A673 (cell line): ENCODE data around the gene CEP97. TPM values are rescaled to one million over a fixed set of nuclear protein-coding genes. Genes with fewer than 3 reads are reported as not detected.

ENCODE experiments used
- BruUV-seq: library from RNA; stranded (reverse); fragments of 400-500 nt; replicated peaks from 2 replicates; lab custom pipeline; 2021; lab: Mats Ljungman, UMichigan
- CTCF ChIA-PET: fragments of 300-600 bp; sonication (Branson Sonifier 250); formaldehyde crosslinking; loops from one replicate; lab custom pipeline; 2022; ENCODE audit warnings: antibody characterized with exemption; lab: Charles Lee
- POLR2A ChIA-PET: fragments of 300-600 bp; sonication (Branson Sonifier 250); formaldehyde crosslinking; loops from one replicate; lab custom pipeline; 2022; ENCODE audit warnings: antibody characterized with exemption; ENCODE audit not compliant: low non-redundant PET; lab: Charles Lee
- DNase-seq: peaks from one replicate; pipeline ENCODE4 v3.0.0-alpha.2; 2015; ENCODE audit warnings: low spot score
- H3K27ac ChIP-seq: fragments of 200-600 bp; sonication (generic); 2 replicates; pipeline ENCODE4 v1.5.1; 2016; ENCODE audit warnings: mixed run types, low read depth, mild to moderate bottlenecking, mixed read lengths, antibody characterized with exemption, low read length; ENCODE audit not compliant: poor library complexity, severe bottlenecking
- H3K27me3 ChIP-seq: fragments of 200-600 bp; sonication (generic); replicated peaks from 2 replicates; pipeline ENCODE4 v1.6.1; 2017; ENCODE audit warnings: mixed run types, low read depth, mild to moderate bottlenecking, mixed read lengths, antibody characterized with exemption, low read length; ENCODE audit not compliant: insufficient read depth, poor library complexity
- H3K36me3 ChIP-seq: fragments of 200-600 bp; sonication (generic); 2 replicates; pipeline ENCODE4 v1.6.1; 2016; ENCODE audit warnings: mixed run types, mild to moderate bottlenecking, mixed read lengths, antibody characterized with exemption, low read length; ENCODE audit not compliant: insufficient read depth, poor library complexity, severe bottlenecking
- H3K4me1 ChIP-seq: fragments of 200-600 bp; sonication (generic); 2 replicates; pipeline ENCODE4 v1.6.1; 2017; ENCODE audit warnings: mixed run types, mild to moderate bottlenecking, mixed read lengths, antibody characterized with exemption, low read length; ENCODE audit not compliant: insufficient read depth, poor library complexity, severe bottlenecking
- H3K4me3 ChIP-seq: fragments of 200-600 bp; sonication (generic); 2 replicates; pipeline ENCODE4 v1.5.1; 2016; ENCODE audit warnings: low read depth, mixed run types, mild to moderate bottlenecking, mixed read lengths, low read length; ENCODE audit not compliant: poor library complexity, severe bottlenecking
- H3K9me3 ChIP-seq: fragments of 200-600 bp; sonication (generic); 2 replicates; pipeline ENCODE4 v1.6.1; 2016; ENCODE audit warnings: mixed run types, low read depth, mild to moderate bottlenecking, mixed read lengths, antibody characterized with exemption, low read length; ENCODE audit not compliant: poor library complexity, severe bottlenecking
- EZH2 ChIP-seq: fragments of 200-600 bp; sonication (generic); IDR thresholded peaks from 2 replicates; pipeline ENCODE4 v1.6.1; 2017; ENCODE audit warnings: borderline replicate concordance, low read depth, mild to moderate bottlenecking, mixed read lengths, antibody characterized with exemption, low read length; ENCODE audit not compliant: poor library complexity, severe bottlenecking
- intact Hi-C: fragments of 100-400 bp; cut with micrococcal nuclease; formaldehyde crosslinking; loops from one replicate; pipeline ENCODE4 v1.10.0; 2022; ENCODE audit not compliant: unreplicated experiment
- total RNA-seq: library from RNA; stranded (reverse); gene quantifications from 2 replicates; pipeline ENCODE4 v1.2.3, GENCODE V29; 2021
- TF ChIP-seq, protein P1 (sequence below): fragments of 300-800, 200-600 bp; sonication (generic); conservative IDR thresholded peaks from 2 replicates; pipeline ENCODE4 v1.5.1; 2017; ENCODE audit warnings: low read depth, mild to moderate bottlenecking, antibody characterized with exemption, low read length, moderate library complexity, mixed read lengths

The CEP97 gene
- total RNA-seq, 1 experiment from 2014 or later: 19.7 TPM

DNA sequence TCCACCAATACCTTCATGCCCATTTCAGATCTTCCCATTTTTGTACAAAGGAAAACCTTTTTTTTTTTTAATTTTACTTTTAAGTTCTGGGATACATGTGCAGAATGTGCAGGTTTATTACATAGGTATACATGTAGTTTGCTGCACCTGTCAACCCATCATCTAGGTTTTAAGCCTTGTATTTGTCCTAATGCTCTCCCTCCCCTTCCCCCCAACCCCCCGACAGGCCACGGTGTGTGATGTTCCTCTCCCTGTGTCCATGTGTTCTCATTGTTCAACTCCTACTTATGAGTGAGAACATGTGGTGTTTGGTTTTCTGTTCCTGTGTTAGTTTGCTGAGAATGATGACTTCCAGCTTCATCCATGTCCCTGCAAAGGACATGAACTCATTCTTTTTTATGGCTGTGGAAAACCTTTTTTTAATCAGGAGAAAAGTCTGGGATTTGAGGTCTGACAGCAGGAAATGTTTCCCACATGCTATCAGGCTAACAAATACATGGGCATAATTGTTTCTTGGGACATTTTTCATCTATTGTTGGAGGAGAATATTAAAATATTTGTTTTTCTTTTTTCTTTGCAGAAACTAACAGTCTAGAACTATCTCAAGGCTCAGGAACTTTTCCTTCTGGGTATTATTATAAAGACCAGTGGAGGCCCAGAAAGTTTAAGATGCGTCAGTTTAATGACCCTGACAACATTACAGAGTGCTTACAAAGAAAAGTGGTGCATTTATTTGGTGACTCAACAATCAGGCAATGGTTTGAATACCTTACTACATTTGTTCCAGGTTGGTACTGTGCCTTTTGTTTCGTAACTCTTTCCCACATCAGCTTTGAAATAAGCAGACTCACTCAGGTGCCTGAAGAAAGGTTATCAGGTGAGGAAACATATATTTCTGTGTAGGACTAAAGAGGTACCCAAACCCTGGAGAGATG is 92.1 kb downstream of the CEP97 start:
- peaks cover 3% of the 10 kb centered on the region for H3K36me3 ChIP-seq
- no peak overlapping the region for H3K4me3 ChIP-seq
- no peaks in the 10 kb centered on the region for H3K27me3 ChIP-seq
- ChIA-PET CTCF (interaction anchor here (1.5 kb wide), 1 partner anchor 409 kb away, joined by 3 read pairs; no protein-coding TSS in a partner anchor), POLR2A (no interaction called here)
- H3K27ac ChIP-seq: no peak overlapping the region
- H3K4me1 ChIP-seq: peaks cover 24% of the 10 kb centered on the region
- BruUV-seq: no TSS peak
- no peak for DNase-seq
- intact Hi-C loops: loop anchor here (10.0 kb wide), 1 partner anchor 268 kb away; no protein-coding TSS in a partner anchor
- H3K9me3 ChIP-seq: no peaks in the 10 kb centered on the region
- TF ChIP-seq, protein P1, sequence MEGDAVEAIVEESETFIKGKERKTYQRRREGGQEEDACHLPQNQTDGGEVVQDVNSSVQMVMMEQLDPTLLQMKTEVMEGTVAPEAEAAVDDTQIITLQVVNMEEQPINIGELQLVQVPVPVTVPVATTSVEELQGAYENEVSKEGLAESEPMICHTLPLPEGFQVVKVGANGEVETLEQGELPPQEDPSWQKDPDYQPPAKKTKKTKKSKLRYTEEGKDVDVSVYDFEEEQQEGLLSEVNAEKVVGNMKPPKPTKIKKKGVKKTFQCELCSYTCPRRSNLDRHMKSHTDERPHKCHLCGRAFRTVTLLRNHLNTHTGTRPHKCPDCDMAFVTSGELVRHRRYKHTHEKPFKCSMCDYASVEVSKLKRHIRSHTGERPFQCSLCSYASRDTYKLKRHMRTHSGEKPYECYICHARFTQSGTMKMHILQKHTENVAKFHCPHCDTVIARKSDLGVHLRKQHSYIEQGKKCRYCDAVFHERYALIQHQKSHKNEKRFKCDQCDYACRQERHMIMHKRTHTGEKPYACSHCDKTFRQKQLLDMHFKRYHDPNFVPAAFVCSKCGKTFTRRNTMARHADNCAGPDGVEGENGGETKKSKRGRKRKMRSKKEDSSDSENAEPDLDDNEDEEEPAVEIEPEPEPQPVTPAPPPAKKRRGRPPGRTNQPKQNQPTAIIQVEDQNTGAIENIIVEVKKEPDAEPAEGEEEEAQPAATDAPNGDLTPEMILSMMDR: no peak
- TF ChIP-seq EZH2: no peak

DNA sequence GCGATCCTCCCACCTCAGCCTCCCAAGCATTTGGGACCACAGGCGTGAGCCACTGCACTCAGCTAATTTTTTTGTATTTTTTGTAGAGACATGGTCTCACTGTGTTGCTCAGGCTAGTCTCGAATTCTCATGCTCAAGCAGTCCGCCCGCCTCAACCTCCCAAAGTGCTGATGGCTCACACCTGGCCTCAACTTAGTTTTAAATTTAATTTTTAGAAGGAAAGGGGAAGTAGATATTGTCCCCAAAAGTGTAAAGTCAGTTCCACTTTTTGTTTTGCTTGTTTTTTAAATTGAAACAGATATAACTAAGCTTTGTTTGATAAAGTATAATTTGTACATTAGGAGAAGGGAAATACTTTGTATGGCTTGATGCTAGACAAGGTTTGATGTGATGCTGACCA is 93.6 kb downstream of the CEP97 start:
- intact Hi-C loops: loop anchor here (10.0 kb wide), 1 partner anchor 267 kb away; no protein-coding TSS in a partner anchor
- no peak overlapping the region for H3K27ac ChIP-seq

DNA sequence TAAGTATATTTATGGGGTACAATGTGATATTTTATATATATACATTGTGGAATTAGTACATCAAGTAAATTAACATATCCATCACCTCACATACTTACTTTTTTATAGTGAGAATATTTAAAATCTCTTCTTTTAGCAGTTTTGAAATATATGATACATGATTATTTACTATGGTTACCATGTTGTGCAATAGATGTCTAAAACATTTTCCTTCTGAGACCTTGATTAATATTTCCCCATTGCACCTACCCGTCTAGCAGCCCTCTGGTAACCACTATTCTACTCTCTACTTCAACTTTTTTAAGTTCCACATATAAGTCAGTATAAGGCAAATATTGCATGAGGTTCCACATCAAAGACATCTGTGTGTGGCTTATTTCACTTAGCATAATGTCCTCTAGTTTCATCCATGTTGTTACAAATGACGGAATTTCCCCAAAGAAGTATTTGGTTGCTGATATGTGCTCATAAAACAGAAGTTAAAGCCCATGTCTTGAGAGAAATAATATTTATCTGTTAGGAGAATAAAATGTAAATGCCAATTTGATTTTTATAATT is 95.3 kb downstream of the CEP97 start:
- Histone ChIP-seq H3K9me3 (no peaks in the 10 kb centered on the region), H3K36me3 (peaks cover 3% of the 10 kb centered on the region), H3K27me3 (no peaks in the 10 kb centered on the region), H3K4me3 (no peak overlapping the region), H3K4me1 (peaks cover 12% of the 10 kb centered on the region), H3K27ac (no peak overlapping the region)
- DNase-seq: no peak
- intact Hi-C loops: loop anchor here (10.0 kb wide), 1 partner anchor 265 kb away; no protein-coding TSS in a partner anchor
- POLR2A ChIA-PET: no interaction called here
- TF ChIP-seq EZH2: no peak
- TF ChIP-seq, protein P1: no peak
- no TSS peak for BruUV-seq
- CTCF ChIA-PET: no interaction called here

More for the DNA sequence above, 93.6 kb downstream of the CEP97 start:
- no peak overlapping the region for H3K4me3 ChIP-seq
- H3K4me1 ChIP-seq: peaks cover 23% of the 10 kb centered on the region
- DNase-seq: no peak
- CTCF ChIA-PET: no interaction called here
- POLR2A ChIA-PET: no interaction called here
- H3K36me3 ChIP-seq: peaks cover 3% of the 10 kb centered on the region
- no peaks in the 10 kb centered on the region for H3K27me3 ChIP-seq
- no TSS peak for BruUV-seq
- H3K9me3 ChIP-seq: no peaks in the 10 kb centered on the region
- TF ChIP-seq EZH2: no peak
- TF ChIP-seq, protein P1: no peak

Other genes starting within 250 kb of the CEP97 start
- gene SENP7, start 211.4 kb upstream of the CEP97 start, total RNA-seq: 10.2 and 14.2 TPM in 2 replicates
- gene TRMT10C, start 162.7 kb upstream of the CEP97 start, total RNA-seq: 36.7 and 41.9 TPM in 2 replicates
- 194 and 201 TPM in 2 replicates for gene PCNP, start 150.4 kb upstream of the CEP97 start, total RNA-seq
- gene ZBTB11, start 47.5 kb upstream of the CEP97 start, total RNA-seq: 21.7 and 22.4 TPM in 2 replicates
- gene RPL24, start 37.9 kb upstream of the CEP97 start, total RNA-seq: 1,099 and 1,147 TPM in 2 replicates
- gene NXPE3, start 54.6 kb downstream of the CEP97 start, total RNA-seq: 36.4 and 37.6 TPM in 2 replicates
- 11.5 and 15.1 TPM in 2 replicates for gene NFKBIZ, start 124.9 kb downstream of the CEP97 start, total RNA-seq